Caco-2 (cell line): ENCODE data around the gene YAF2. TPM values are rescaled to one million over a fixed set of nuclear protein-coding genes. Genes with fewer than 3 reads are reported as not detected.
"Not testable (repeated sequence)": the region's sequence is repeated elsewhere in the genome, so short reads cannot be mapped to it uniquely, and the experiment has no call there.

Source experiments
- BruUV-seq: library from RNA; stranded (reverse); fragments of 400-500 nt; replicated peaks from 2 replicates; lab custom pipeline; 2021; lab: Mats Ljungman, UMichigan
- CTCF ChIA-PET: fragments of 300-600 bp; sonication (Branson Sonifier 250); formaldehyde crosslinking; loops from one replicate; lab custom pipeline; 2022; ENCODE audit warnings: antibody characterized with exemption; lab: Charles Lee
- POLR2A ChIA-PET: fragments of 300-600 bp; sonication (Branson Sonifier 250); formaldehyde crosslinking; loops from one replicate; lab custom pipeline; 2022; ENCODE audit warnings: antibody characterized with exemption; lab: Charles Lee
- DNase-seq, 2 experiments: peaks; one replicate each; pipeline versions ENCODE4 v3.0.0 to v3.0.0-alpha.2; 2020 to 2022
- H3K27me3 ChIP-seq: replicated peaks from 2 replicates; pipeline ENCODE4 v1.6.0; 2011; ENCODE audit warnings: low read length; ENCODE audit not compliant: control insufficient read depth, insufficient read depth
- H3K36me3 ChIP-seq: 2 replicates; pipeline ENCODE4 v1.5.1; 2011; ENCODE audit warnings: low read length; ENCODE audit not compliant: control insufficient read depth, insufficient read depth
- H3K4me1 ChIP-seq: fragments of 250-450 bp; sonication (Bioruptor Pico); 2 replicates; pipeline ENCODE4 v1.5.1; 2020; ENCODE audit warnings: mild to moderate bottlenecking
- H3K4me3 ChIP-seq: 2 replicates; pipeline ENCODE4 v1.5.1; 2011; ENCODE audit warnings: low read depth, mild to moderate bottlenecking, control low read depth, low read length
- H3K9me3 ChIP-seq: fragments of 250-450 bp; sonication (Bioruptor Pico); 2 replicates; pipeline ENCODE4 v1.5.1; 2020; ENCODE audit warnings: mild to moderate bottlenecking, moderate library complexity
- H3K27ac Mint-ChIP-seq: one replicate; pipeline ENCODE4 v1.8.0; 2022; ENCODE audit warnings: mixed read lengths; ENCODE audit not compliant: unreplicated experiment
- H3K27me3 Mint-ChIP-seq: one replicate; pipeline ENCODE4 v1.8.0; 2022; ENCODE audit warnings: mixed read lengths; ENCODE audit not compliant: insufficient read depth, unreplicated experiment
- H3K36me3 Mint-ChIP-seq: one replicate; pipeline ENCODE4 v1.8.0; 2022; ENCODE audit warnings: mild to moderate bottlenecking, mixed read lengths; ENCODE audit not compliant: insufficient read depth, unreplicated experiment
- H3K4me1 Mint-ChIP-seq: one replicate; pipeline ENCODE4 v1.8.0; 2022; ENCODE audit warnings: low read depth, mixed read lengths; ENCODE audit not compliant: unreplicated experiment
- H3K4me3 Mint-ChIP-seq: one replicate; pipeline ENCODE4 v1.8.0; 2022; ENCODE audit warnings: mild to moderate bottlenecking, moderate library complexity, mixed read lengths; ENCODE audit not compliant: unreplicated experiment
- H3K9me3 Mint-ChIP-seq: one replicate; pipeline ENCODE4 v1.8.0; 2022; ENCODE audit warnings: mixed read lengths; ENCODE audit not compliant: unreplicated experiment
- CTCF ChIP-seq, 2 experiments: fragments of 200-600 bp in 1 of 2; IDR thresholded peaks; 1 replicate in 1 of 2; 2 replicates in 1 of 2; pipeline versions ENCODE4 v1.5.1 to v1.8.0; 2011 to 2022; ENCODE audit warnings: antibody characterized with exemption in 1 of 2, control low read depth in 1 of 2, inconsistent platforms in 1 of 2, low read depth in 1 of 2, low read length in 1 of 2, mild to moderate bottlenecking in 1 of 2, moderate library complexity in 1 of 2; ENCODE audit not compliant: insufficient read depth in 1 of 2, severe bottlenecking in 1 of 2, unreplicated experiment in 1 of 2
- intact Hi-C: fragments of 100-400 bp; cut with micrococcal nuclease; formaldehyde crosslinking; loops from one replicate; pipeline ENCODE4 v1.10.0; 2022; ENCODE audit not compliant: unreplicated experiment
- total RNA-seq: library from RNA; stranded (reverse); gene quantifications from 2 replicates; pipeline ENCODE4 v1.2.3, GENCODE V29; 2022

Gene YAF2
- total RNA-seq, 1 experiment from 2014 or later, result 29.2 TPM

GRCh38 chr12:42255221-42255865 lies 17.3 kb upstream of the YAF2 start:
- Mint-ChIP-seq H3K27ac (no peak overlapping the region), H3K4me1 (no peaks in the 10 kb centered on the region), H3K27me3 (peaks cover 8% of the 10 kb centered on the region), H3K36me3 (peaks cover 4% of the 10 kb centered on the region), H3K4me3 (no peak overlapping the region), H3K9me3 (peaks cover 10% of the 10 kb centered on the region)
- Histone ChIP-seq H3K4me1 (no peaks in the 10 kb centered on the region), H3K4me3 (no peak overlapping the region), H3K27me3 (no peaks in the 10 kb centered on the region), H3K36me3 (no peaks in the 10 kb centered on the region), H3K9me3 (no peaks in the 10 kb centered on the region)
- TF ChIP-seq CTCF (IDR thresholded peaks at IDR 0.05; ENCODE audit: insufficient read depth in 1 of 2, low read depth in 1 of 2, low read length in 1 of 2, severe bottlenecking in 1 of 2, unreplicated experiment in 1 of 2), result no peak
- BruUV-seq, result no TSS peak
- ChIA-PET CTCF (no interaction called here), POLR2A (no interaction called here)
- DNase-seq, result no peak
- intact Hi-C loops, result no loop called here

- H3K9me3 Mint-ChIP-seq, H3K36me3 ChIP-seq, H3K4me3 Mint-ChIP-seq, POLR2A ChIA-PET, H3K27ac Mint-ChIP-seq, H3K27me3 ChIP-seq, intact Hi-C loops, BruUV-seq, CTCF ChIA-PET, H3K4me1 ChIP-seq, H3K27me3 Mint-ChIP-seq, DNase-seq, H3K4me3 ChIP-seq, H3K9me3 ChIP-seq, H3K4me1 Mint-ChIP-seq, H3K36me3 Mint-ChIP-seq: not testable (repeated sequence)
Observed at GRCh38 chr12:42252645-42253044, 14.6 kb upstream of the YAF2 start.

DNA sequence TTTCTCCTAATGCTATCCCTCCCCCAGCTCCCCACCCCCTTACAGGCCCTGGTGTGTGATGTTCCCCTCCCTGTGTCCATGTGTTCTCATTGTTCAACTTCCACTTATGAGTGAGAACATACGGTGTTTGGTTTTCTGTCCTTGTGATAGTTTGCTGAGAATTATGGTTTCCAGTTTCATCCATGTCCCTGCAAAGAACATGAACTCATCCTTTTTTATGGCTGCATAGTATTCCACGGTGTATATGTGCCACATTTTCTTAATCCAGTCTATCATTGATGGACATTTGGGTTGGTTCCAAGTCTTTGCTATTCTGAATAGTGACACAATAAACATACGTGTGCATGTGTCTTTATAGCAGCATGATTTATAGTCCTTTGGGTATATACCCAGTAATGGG lies 11.0 kb upstream of the YAF2 start:
- intact Hi-C loops, H3K9me3 Mint-ChIP-seq, H3K4me3 ChIP-seq, CTCF ChIA-PET, H3K27me3 ChIP-seq, POLR2A ChIA-PET, H3K4me1 ChIP-seq, H3K4me1 Mint-ChIP-seq, H3K36me3 ChIP-seq, H3K4me3 Mint-ChIP-seq, H3K9me3 ChIP-seq, DNase-seq, H3K27me3 Mint-ChIP-seq, H3K27ac Mint-ChIP-seq, H3K36me3 Mint-ChIP-seq, BruUV-seq: not testable (repeated sequence)

GRCh38 chr12:42240131-42240750 lies 2.2 kb upstream of the YAF2 start:
- TF ChIP-seq CTCF (IDR thresholded peaks at IDR 0.05; ENCODE audit: insufficient read depth in 1 of 2, low read depth in 1 of 2, low read length in 1 of 2, severe bottlenecking in 1 of 2, unreplicated experiment in 1 of 2), result no peak
- no TSS peak for BruUV-seq
- no peaks in the 10 kb centered on the region for H3K9me3 Mint-ChIP-seq
- no peaks in the 10 kb centered on the region for H3K27me3 Mint-ChIP-seq
- no peak overlapping the region for H3K4me3 Mint-ChIP-seq
- ChIA-PET POLR2A (no interaction called here), CTCF (no interaction called here)
- peaks cover 9% of the 10 kb centered on the region for H3K4me1 Mint-ChIP-seq
- H3K36me3 Mint-ChIP-seq, result no peaks in the 10 kb centered on the region
- Histone ChIP-seq H3K36me3 (no peaks in the 10 kb centered on the region), H3K9me3 (no peaks in the 10 kb centered on the region), H3K4me3 (no peak overlapping the region), H3K27me3 (no peaks in the 10 kb centered on the region), H3K4me1 (peaks cover 9% of the 10 kb centered on the region)
- intact Hi-C loops, result no loop called here
- no peak for DNase-seq
- H3K27ac Mint-ChIP-seq, result no peak overlapping the region
